GM12878 (cell line): ENCODE measurements around the gene ASAP3. TPM values are rescaled to one million over a fixed set of nuclear protein-coding genes. Genes with fewer than 3 reads are reported as not detected.

Source experiments
- ATAC-seq: fragments of 200-7000 bp; cut with Tn5 transposase; 3 replicates; pipeline ENCODE4 v1.9.1; 2020; ENCODE audit warnings: mild to moderate bottlenecking, moderate library complexity
- BruUV-seq: library from RNA; stranded (reverse); fragments of 400-500 nt; replicated peaks from 2 replicates; lab custom pipeline; 2021; lab: Mats Ljungman, UMichigan
- CTCF ChIA-PET: fragments of 300-600 bp; sonication (Branson Sonifier 250); formaldehyde crosslinking; extraction: SDS; loops from one replicate; lab custom pipeline; 2021; ENCODE audit warnings: inconsistent platforms; lab: Yijun Ruan, JAX
- POLR2A ChIA-PET: fragments of 350-600 bp; formaldehyde crosslinking; extraction: SDS; loops from one replicate; lab custom pipeline; 2021; ENCODE audit warnings: inconsistent platforms; lab: Charles Lee
- RAD21 ChIA-PET: fragments of 300-600 bp; sonication (Branson Sonifier 250); formaldehyde crosslinking; loops from one replicate; lab custom pipeline; 2023; ENCODE audit warnings: antibody characterized with exemption; ENCODE audit not compliant: unreplicated experiment; lab: Charles Lee
- SMC1A ChIA-PET: fragments of 300-600 bp; sonication (Branson Sonifier 250); formaldehyde crosslinking; loops from one replicate; lab custom pipeline; 2023; ENCODE audit not compliant: unreplicated experiment, uncharacterized antibody; lab: Charles Lee
- DNase-seq: peaks from one replicate; pipeline ENCODE4 v3.0.0-alpha.2; 2011; ENCODE audit warnings: low read depth, low spot score
- FAIRE-seq: peaks from 3 replicates; lab custom pipeline; 2011; peaks lifted over from hg19 to GRCh38; lab: Jason Lieb, UNC
- H2AFZ ChIP-seq: 2 replicates; pipeline ENCODE4 v1.6.0; 2011; ENCODE audit warnings: low read depth, low read length, control low read depth; ENCODE audit not compliant: control insufficient read depth
- H3K27ac ChIP-seq: 2 replicates; pipeline ENCODE4 v1.5.1; 2011; ENCODE audit warnings: control low read depth; ENCODE audit not compliant: control insufficient read depth, insufficient read depth
- H3K27me3 ChIP-seq, 2 experiments: replicated peaks in 1 of 2; 2 replicates each; pipeline versions ENCODE4 v1.6.0 to v1.6.1; 2011; ENCODE audit warnings: low read length in 1 of 2; ENCODE audit not compliant: control insufficient read depth in 2 of 2, insufficient read depth in 2 of 2
- H3K36me3 ChIP-seq, 2 experiments: 2 replicates each; pipeline ENCODE4 v1.5.1; 2011; ENCODE audit warnings: low read length in 1 of 2; ENCODE audit not compliant: control insufficient read depth in 2 of 2, insufficient read depth in 2 of 2
- H3K4me1 ChIP-seq: 2 replicates; pipeline ENCODE4 v1.6.1; 2011; ENCODE audit warnings: mild to moderate bottlenecking, low read length, moderate library complexity, mixed read lengths; ENCODE audit not compliant: control insufficient read depth, insufficient read depth
- H3K4me2 ChIP-seq: 2 replicates; pipeline ENCODE4 v1.6.0; 2011; ENCODE audit warnings: control low read depth; ENCODE audit not compliant: control insufficient read depth, insufficient read depth
- H3K4me3 ChIP-seq: fragments of 200-600 bp; sonication (generic); 2 replicates; pipeline ENCODE4 v1.5.1; 2016
- H3K79me2 ChIP-seq: 2 replicates; pipeline ENCODE4 v1.6.0; 2011; ENCODE audit warnings: low read length; ENCODE audit not compliant: control insufficient read depth, insufficient read depth
- H3K9ac ChIP-seq: 2 replicates; pipeline ENCODE4 v1.8.0; 2011; ENCODE audit warnings: low read length, control low read depth, mixed read lengths; ENCODE audit not compliant: control insufficient read depth, insufficient read depth
- H3K9me3 ChIP-seq: replicated peaks from 3 replicates; pipeline ENCODE4 v1.5.1; 2011; ENCODE audit warnings: mild to moderate bottlenecking, low read length; ENCODE audit not compliant: control insufficient read depth, insufficient read depth
- H4K20me1 ChIP-seq: 2 replicates; pipeline ENCODE4 v1.6.0; 2011; ENCODE audit not compliant: control insufficient read depth, insufficient read depth
- ASH2L ChIP-seq: fragments of 300-600, 200-600 bp; sonication (generic); IDR thresholded peaks from 2 replicates; pipeline ENCODE4 v1.6.1; 2017; ENCODE audit warnings: low read depth, mild to moderate bottlenecking, borderline replicate concordance
- CBFB ChIP-seq: IDR thresholded peaks from 2 replicates; pipeline ENCODE4 v1.6.1; 2016; ENCODE audit warnings: antibody characterized with exemption, low read depth
- CREB1 ChIP-seq: IDR thresholded peaks from 2 replicates; pipeline ENCODE4 v1.6.1; 2012; ENCODE audit warnings: low read depth, mild to moderate bottlenecking, inconsistent platforms
- FOXM1 ChIP-seq: IDR thresholded peaks from 2 replicates; pipeline ENCODE4 v1.6.1; 2012; ENCODE audit warnings: low read depth, mild to moderate bottlenecking, inconsistent platforms, low read length, moderate library complexity
- HDAC2 ChIP-seq: fragments of 200-600 bp; sonication (generic); IDR thresholded peaks from 2 replicates; pipeline ENCODE4 v1.6.1; 2017
- KAT2A ChIP-seq: conservative IDR thresholded peaks from 2 replicates; pipeline ENCODE4 v1.6.1; 2011; ENCODE audit warnings: low read depth, low read length; ENCODE audit not compliant: control insufficient read depth
- NR2C2 ChIP-seq: IDR thresholded peaks from 2 replicates; pipeline ENCODE4 v1.6.1; 2011; ENCODE audit warnings: borderline replicate concordance, low read depth; ENCODE audit not compliant: control insufficient read depth, insufficient read length
- RELA ChIP-seq: fragments of 450-650 bp; IDR thresholded peaks from 2 replicates; pipeline ENCODE4 v1.8.0; 2014; ENCODE audit warnings: borderline replicate concordance; ENCODE audit not compliant: partially characterized antibody
- RFX5 ChIP-seq: IDR thresholded peaks from 2 replicates; pipeline ENCODE4 v1.6.1; 2011; ENCODE audit warnings: low read depth, low read length, improper control_type of control experiment
- SMAD5 ChIP-seq: IDR thresholded peaks from 2 replicates; pipeline ENCODE4 v1.6.1; 2016; ENCODE audit warnings: antibody characterized with exemption, low read depth
- ZNF207 ChIP-seq: fragments of 450-650 bp; IDR thresholded peaks from 2 replicates; pipeline ENCODE4 v1.6.1; 2014; ENCODE audit warnings: antibody characterized with exemption, mild to moderate bottlenecking, borderline replicate concordance
- ZSCAN29 ChIP-seq: fragments of 450-650 bp; IDR thresholded peaks from 2 replicates; pipeline ENCODE4 v1.6.1; 2017; ENCODE audit warnings: mild to moderate bottlenecking, moderate library complexity
- WGBS: methylation state at CpG from one replicate; pipeline ENCODE4 v1.1.6; 2016; ENCODE audit warnings: low lambda C conversion rate; ENCODE audit not compliant: insufficient replicate concordance, insufficient coverage; ENCODE audit errors: missing lambda C conversion rate; 5-methylcytosine and 5-hydroxymethylcytosine counted together
- in situ Hi-C: fragments of 300-500 bp; cut with MboI; formaldehyde crosslinking; loops from 9 replicates; pipeline ENCODE4 v1.14.3; 2018; ENCODE audit warnings: mixed read lengths
- intact Hi-C: fragments of 100-400 bp; cut with micrococcal nuclease; formaldehyde crosslinking; loops from one replicate; pipeline ENCODE4 v1.14.2; 2022; ENCODE audit not compliant: unreplicated experiment
- polyA plus RNA-seq, 11 experiments: library from polyadenylated mRNA; depleted of rRNA in 4 of 11; unstranded in 6 of 11; stranded (reverse) in 5 of 11; fragments of >200 nt; fragmentation: Nextera tagmentation in 4 of 11; fragmentation: Illumina TruSeq in 1 of 11; extraction: Ambion mirVana in 4 of 11; extraction: Trizol in 1 of 11; gene quantifications; 1 replicate in 1 of 11; 2 replicates in 10 of 11; pipeline versions ENCODE4 v1.2.1 to v1.2.3, GENCODE V29; 2011 to 2016; ENCODE audit warnings: inconsistent platforms in 2 of 11, missing spikeins in 2 of 11, low read depth in 1 of 11
- total RNA-seq, 4 experiments: library from RNA; depleted of rRNA in 3 of 4; stranded (reverse); fragments of >200 nt in 3 of 4; fragmentation: Illumina TruSeq in 1 of 4; extraction: Trizol in 1 of 4; gene quantifications; 2 replicates each; pipeline versions ENCODE4 v1.2.1 to v1.2.3, GENCODE V29; 2013 to 2021
- TF ChIP-seq, protein P1 (sequence below): IDR thresholded peaks from 2 replicates; pipeline ENCODE4 v1.6.1; 2012; ENCODE audit warnings: mild to moderate bottlenecking, low read depth, low read length
- TF ChIP-seq, protein P2 (sequence below): IDR thresholded peaks from 2 replicates; pipeline ENCODE4 v1.6.1; 2012; ENCODE audit warnings: low read depth, low read length, improper control_type of control experiment

Gene ASAP3
- total and polyA plus RNA-seq, 10 of the 15 experiments (the other 5 are each of a cell fraction or from before 2014, with no cell fraction given), result 0.04 to 0.92 (median 0.34) TPM; not detected in 1

DNA sequence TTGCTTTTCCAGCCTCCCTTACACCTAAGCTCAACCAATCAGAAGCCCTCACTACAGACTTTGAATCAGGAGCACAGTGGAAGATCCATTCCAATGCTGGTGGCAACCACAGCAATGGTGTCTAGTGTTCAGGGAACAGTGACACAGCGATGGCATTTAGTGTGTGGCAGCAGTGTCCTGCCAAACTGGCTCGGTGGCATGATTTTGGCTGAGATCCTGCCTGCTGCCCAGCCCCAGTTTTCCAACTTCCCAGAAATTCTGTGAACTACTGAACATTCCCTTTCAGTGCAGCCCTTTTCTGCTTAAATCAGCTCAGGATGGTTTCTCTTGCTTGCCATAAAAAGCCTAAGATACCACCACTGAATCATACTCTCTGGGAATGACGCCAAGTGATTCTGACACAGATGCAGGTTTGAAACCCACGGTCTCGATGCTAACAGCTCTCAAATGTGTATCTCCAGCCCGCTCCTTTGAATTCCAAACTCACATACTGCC lies 8.8 kb downstream of the ASAP3 start (continued):
- TF ChIP-seq, protein P1, sequence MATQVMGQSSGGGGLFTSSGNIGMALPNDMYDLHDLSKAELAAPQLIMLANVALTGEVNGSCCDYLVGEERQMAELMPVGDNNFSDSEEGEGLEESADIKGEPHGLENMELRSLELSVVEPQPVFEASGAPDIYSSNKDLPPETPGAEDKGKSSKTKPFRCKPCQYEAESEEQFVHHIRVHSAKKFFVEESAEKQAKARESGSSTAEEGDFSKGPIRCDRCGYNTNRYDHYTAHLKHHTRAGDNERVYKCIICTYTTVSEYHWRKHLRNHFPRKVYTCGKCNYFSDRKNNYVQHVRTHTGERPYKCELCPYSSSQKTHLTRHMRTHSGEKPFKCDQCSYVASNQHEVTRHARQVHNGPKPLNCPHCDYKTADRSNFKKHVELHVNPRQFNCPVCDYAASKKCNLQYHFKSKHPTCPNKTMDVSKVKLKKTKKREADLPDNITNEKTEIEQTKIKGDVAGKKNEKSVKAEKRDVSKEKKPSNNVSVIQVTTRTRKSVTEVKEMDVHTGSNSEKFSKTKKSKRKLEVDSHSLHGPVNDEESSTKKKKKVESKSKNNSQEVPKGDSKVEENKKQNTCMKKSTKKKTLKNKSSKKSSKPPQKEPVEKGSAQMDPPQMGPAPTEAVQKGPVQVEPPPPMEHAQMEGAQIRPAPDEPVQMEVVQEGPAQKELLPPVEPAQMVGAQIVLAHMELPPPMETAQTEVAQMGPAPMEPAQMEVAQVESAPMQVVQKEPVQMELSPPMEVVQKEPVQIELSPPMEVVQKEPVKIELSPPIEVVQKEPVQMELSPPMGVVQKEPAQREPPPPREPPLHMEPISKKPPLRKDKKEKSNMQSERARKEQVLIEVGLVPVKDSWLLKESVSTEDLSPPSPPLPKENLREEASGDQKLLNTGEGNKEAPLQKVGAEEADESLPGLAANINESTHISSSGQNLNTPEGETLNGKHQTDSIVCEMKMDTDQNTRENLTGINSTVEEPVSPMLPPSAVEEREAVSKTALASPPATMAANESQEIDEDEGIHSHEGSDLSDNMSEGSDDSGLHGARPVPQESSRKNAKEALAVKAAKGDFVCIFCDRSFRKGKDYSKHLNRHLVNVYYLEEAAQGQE, result no peak
- no peak for TF ChIP-seq ZSCAN29

DNA sequence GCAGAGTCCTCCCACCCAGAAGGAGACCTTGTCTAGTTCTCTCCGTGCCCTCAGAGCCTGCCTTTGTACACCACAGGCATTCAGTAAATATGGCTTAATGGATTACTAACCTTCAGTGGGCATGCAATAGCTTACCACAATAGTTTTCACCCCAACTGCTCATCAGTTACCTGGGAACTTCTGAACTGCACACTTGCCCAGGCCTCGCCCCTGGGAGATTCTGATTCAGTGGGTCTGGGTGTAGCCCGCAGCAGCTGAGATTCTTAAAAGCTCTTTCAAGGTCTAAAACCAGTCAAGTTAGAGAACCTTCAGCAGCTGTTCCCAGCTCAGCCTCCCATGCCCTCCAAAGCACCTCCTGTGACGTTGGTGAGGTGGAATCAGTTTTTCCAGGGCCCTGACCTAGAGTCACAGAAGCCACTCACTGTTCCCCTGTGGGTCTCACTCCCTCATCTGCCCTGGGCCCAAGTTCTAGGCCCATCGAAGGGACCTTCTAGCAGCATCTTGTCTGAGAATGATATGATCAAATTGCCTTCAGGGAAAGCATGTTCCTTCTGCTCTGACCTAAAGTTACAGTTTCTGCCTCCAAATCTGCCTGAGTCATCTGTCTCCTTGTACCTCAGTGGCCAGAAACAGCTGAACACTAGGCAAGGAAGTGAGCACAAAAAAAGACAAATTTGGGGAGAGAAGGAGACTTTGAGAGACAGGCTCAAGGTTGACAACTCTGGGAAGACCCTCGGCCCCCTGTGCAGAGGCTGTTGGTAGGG lies 10.8 kb downstream of the ASAP3 start:
- ChIA-PET POLR2A (no interaction called here), CTCF (no interaction called here), RAD21 (no interaction called here)
- Histone ChIP-seq H2AFZ (no peak overlapping the region), H3K36me3 (no peaks in the 10 kb centered on the region)
- in situ Hi-C loops (no loop called here), intact Hi-C loops (no loop called here)
- no peak for DNase-seq
- TF ChIP-seq ASH2L, result no peak
- TF ChIP-seq, protein P2, sequence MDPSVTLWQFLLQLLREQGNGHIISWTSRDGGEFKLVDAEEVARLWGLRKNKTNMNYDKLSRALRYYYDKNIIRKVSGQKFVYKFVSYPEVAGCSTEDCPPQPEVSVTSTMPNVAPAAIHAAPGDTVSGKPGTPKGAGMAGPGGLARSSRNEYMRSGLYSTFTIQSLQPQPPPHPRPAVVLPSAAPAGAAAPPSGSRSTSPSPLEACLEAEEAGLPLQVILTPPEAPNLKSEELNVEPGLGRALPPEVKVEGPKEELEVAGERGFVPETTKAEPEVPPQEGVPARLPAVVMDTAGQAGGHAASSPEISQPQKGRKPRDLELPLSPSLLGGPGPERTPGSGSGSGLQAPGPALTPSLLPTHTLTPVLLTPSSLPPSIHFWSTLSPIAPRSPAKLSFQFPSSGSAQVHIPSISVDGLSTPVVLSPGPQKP, result no peak
- no peak for TF ChIP-seq HDAC2
- TF ChIP-seq NR2C2, result no peak
- TF ChIP-seq CREB1, result no peak
- TF ChIP-seq, protein P1, result no peak
- no peak for TF ChIP-seq ZNF207
- no peak for TF ChIP-seq RFX5
- no peak for TF ChIP-seq KAT2A
- TF ChIP-seq RELA, result no peak
- TF ChIP-seq CBFB, result no peak
- TF ChIP-seq FOXM1, result no peak
- no peak for TF ChIP-seq SMAD5
- TF ChIP-seq, all 136 proteins: peak for 0
- H3K9ac ChIP-seq, result no peak overlapping the region
- no peak overlapping the region for H3K4me2 ChIP-seq
- H3K4me3 ChIP-seq, result no peak overlapping the region
- FAIRE-seq (peak; percentile 38), ATAC-seq (peak; percentile 14; the same call in 1 of the 3 replicates)
- H3K4me1 ChIP-seq, result no peaks in the 10 kb centered on the region
- no peak overlapping the region for H3K27ac ChIP-seq
- 0 out of 4 replicates have a peak, but pooled peaks cover 0 to 2% of the 10 kb centered on the region in 2 experiments for H3K27me3 ChIP-seq
- SMC1A ChIA-PET, result no interaction called here
- BruUV-seq, result no TSS peak
- H3K79me2 ChIP-seq, result no peaks in the 10 kb centered on the region
- 19% methylated on average over 6 of the region's 6 CpGs for WGBS
- no peaks in the 10 kb centered on the region for H4K20me1 ChIP-seq
- H3K9me3 ChIP-seq, result no peaks in the 10 kb centered on the region
